Caco-2 (cell line): Measurements from ENCODE around the gene RRAGD. TPM values are rescaled to one million over a fixed set of nuclear protein-coding genes. Genes with fewer than 3 reads are reported as not detected.

Experiments
- BruUV-seq: library from RNA; stranded (reverse); fragments of 400-500 nt; replicated peaks from 2 replicates; lab custom pipeline; 2021; lab: Mats Ljungman, UMichigan
- CTCF ChIA-PET: fragments of 300-600 bp; sonication (Branson Sonifier 250); formaldehyde crosslinking; loops from one replicate; lab custom pipeline; 2022; ENCODE audit warnings: antibody characterized with exemption; lab: Charles Lee
- POLR2A ChIA-PET: fragments of 300-600 bp; sonication (Branson Sonifier 250); formaldehyde crosslinking; loops from one replicate; lab custom pipeline; 2022; ENCODE audit warnings: antibody characterized with exemption; lab: Charles Lee
- DNase-seq, 2 experiments: peaks; one replicate each; pipeline versions ENCODE4 v3.0.0 to v3.0.0-alpha.2; 2020 to 2022
- H3K27me3 ChIP-seq: replicated peaks from 2 replicates; pipeline ENCODE4 v1.6.0; 2011; ENCODE audit warnings: low read length; ENCODE audit not compliant: control insufficient read depth, insufficient read depth
- H3K36me3 ChIP-seq: 2 replicates; pipeline ENCODE4 v1.5.1; 2011; ENCODE audit warnings: low read length; ENCODE audit not compliant: control insufficient read depth, insufficient read depth
- H3K4me1 ChIP-seq: fragments of 250-450 bp; sonication (Bioruptor Pico); 2 replicates; pipeline ENCODE4 v1.5.1; 2020; ENCODE audit warnings: mild to moderate bottlenecking
- H3K4me3 ChIP-seq: 2 replicates; pipeline ENCODE4 v1.5.1; 2011; ENCODE audit warnings: low read depth, mild to moderate bottlenecking, control low read depth, low read length
- H3K9me3 ChIP-seq: fragments of 250-450 bp; sonication (Bioruptor Pico); 2 replicates; pipeline ENCODE4 v1.5.1; 2020; ENCODE audit warnings: mild to moderate bottlenecking, moderate library complexity
- H3K27ac Mint-ChIP-seq: one replicate; pipeline ENCODE4 v1.8.0; 2022; ENCODE audit warnings: mixed read lengths; ENCODE audit not compliant: unreplicated experiment
- H3K27me3 Mint-ChIP-seq: one replicate; pipeline ENCODE4 v1.8.0; 2022; ENCODE audit warnings: mixed read lengths; ENCODE audit not compliant: insufficient read depth, unreplicated experiment
- H3K36me3 Mint-ChIP-seq: one replicate; pipeline ENCODE4 v1.8.0; 2022; ENCODE audit warnings: mild to moderate bottlenecking, mixed read lengths; ENCODE audit not compliant: insufficient read depth, unreplicated experiment
- H3K4me1 Mint-ChIP-seq: one replicate; pipeline ENCODE4 v1.8.0; 2022; ENCODE audit warnings: low read depth, mixed read lengths; ENCODE audit not compliant: unreplicated experiment
- H3K4me3 Mint-ChIP-seq: one replicate; pipeline ENCODE4 v1.8.0; 2022; ENCODE audit warnings: mild to moderate bottlenecking, moderate library complexity, mixed read lengths; ENCODE audit not compliant: unreplicated experiment
- H3K9me3 Mint-ChIP-seq: one replicate; pipeline ENCODE4 v1.8.0; 2022; ENCODE audit warnings: mixed read lengths; ENCODE audit not compliant: unreplicated experiment
- intact Hi-C: fragments of 100-400 bp; cut with micrococcal nuclease; formaldehyde crosslinking; loops from one replicate; pipeline ENCODE4 v1.10.0; 2022; ENCODE audit not compliant: unreplicated experiment
- total RNA-seq: library from RNA; stranded (reverse); gene quantifications from 2 replicates; pipeline ENCODE4 v1.2.3, GENCODE V29; 2022
- TF ChIP-seq, protein P1 (sequence below), 2 experiments: fragments of 200-600 bp in 1 of 2; IDR thresholded peaks; 1 replicate in 1 of 2; 2 replicates in 1 of 2; pipeline versions ENCODE4 v1.5.1 to v1.8.0; 2011 to 2022; ENCODE audit warnings: antibody characterized with exemption in 1 of 2, control low read depth in 1 of 2, inconsistent platforms in 1 of 2, low read depth in 1 of 2, low read length in 1 of 2, mild to moderate bottlenecking in 1 of 2, moderate library complexity in 1 of 2; ENCODE audit not compliant: insufficient read depth in 1 of 2, severe bottlenecking in 1 of 2, unreplicated experiment in 1 of 2

Gene RRAGD
- total RNA-seq, 1 experiment from 2014 or later, result 8.0 TPM

DNA sequence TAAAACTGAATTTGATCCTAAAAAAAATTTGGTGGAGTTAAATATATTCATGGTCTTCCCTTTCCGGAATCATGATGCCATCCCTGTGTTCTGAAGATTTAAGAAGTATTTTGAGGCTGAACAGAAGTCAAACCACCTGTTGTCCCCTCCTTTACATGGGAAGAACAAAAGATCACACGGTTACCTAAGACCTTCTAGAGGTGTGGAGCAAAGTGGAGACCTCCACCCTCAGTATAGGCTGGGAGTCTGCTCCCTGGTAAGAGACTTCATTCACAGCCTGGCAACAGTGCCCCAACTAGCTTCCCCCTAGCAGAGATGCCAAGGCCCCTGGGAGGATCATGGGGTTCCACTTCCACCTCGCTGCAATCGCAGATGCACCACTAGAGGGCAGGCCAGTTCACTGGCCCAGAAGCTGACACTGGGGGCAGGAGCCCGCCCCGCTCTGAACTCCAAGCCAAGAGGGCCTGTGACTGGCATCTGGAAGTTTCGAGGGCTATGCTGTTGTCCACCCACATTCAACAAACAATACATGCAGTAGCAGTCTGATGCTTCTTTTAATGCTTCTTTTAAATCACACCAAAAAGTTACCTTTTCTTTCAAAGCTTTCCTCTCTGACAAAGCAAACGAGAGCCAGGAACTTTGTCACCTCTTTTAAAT, 40.1 kb downstream of the RRAGD start:
- Mint-ChIP-seq H3K4me1 (no peaks in the 10 kb centered on the region), H3K27ac (no peak overlapping the region), H3K36me3 (no peaks in the 10 kb centered on the region), H3K9me3 (no peaks in the 10 kb centered on the region), H3K27me3 (no peaks in the 10 kb centered on the region), H3K4me3 (no peak overlapping the region)
- Histone ChIP-seq H3K4me1 (no peaks in the 10 kb centered on the region), H3K9me3 (no peaks in the 10 kb centered on the region), H3K4me3 (no peak overlapping the region), H3K27me3 (no peaks in the 10 kb centered on the region), H3K36me3 (no peaks in the 10 kb centered on the region)
- intact Hi-C loops, result loop anchor here (1.0 to 2.0 kb wide), 2 partner anchors 227 to 238 kb away; no protein-coding TSS in a partner anchor
- no TSS peak for BruUV-seq
- CTCF ChIA-PET, result interaction anchor here (0.5 to 1.2 kb wide), 8 partner anchors 9 to 291 kb away, joined by 3 to 9 read pairs (median 4); partner anchors contain the start of gene PNRC1
- peak; percentile 56 to 81 for DNase-seq
- TF ChIP-seq, protein P1, sequence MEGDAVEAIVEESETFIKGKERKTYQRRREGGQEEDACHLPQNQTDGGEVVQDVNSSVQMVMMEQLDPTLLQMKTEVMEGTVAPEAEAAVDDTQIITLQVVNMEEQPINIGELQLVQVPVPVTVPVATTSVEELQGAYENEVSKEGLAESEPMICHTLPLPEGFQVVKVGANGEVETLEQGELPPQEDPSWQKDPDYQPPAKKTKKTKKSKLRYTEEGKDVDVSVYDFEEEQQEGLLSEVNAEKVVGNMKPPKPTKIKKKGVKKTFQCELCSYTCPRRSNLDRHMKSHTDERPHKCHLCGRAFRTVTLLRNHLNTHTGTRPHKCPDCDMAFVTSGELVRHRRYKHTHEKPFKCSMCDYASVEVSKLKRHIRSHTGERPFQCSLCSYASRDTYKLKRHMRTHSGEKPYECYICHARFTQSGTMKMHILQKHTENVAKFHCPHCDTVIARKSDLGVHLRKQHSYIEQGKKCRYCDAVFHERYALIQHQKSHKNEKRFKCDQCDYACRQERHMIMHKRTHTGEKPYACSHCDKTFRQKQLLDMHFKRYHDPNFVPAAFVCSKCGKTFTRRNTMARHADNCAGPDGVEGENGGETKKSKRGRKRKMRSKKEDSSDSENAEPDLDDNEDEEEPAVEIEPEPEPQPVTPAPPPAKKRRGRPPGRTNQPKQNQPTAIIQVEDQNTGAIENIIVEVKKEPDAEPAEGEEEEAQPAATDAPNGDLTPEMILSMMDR (IDR thresholded peaks at IDR 0.05; ENCODE audit: insufficient read depth in 1 of 2, low read depth in 1 of 2, low read length in 1 of 2, severe bottlenecking in 1 of 2, unreplicated experiment in 1 of 2), result peak; percentile 91 to 97
- POLR2A ChIA-PET, result no interaction called here

DNA sequence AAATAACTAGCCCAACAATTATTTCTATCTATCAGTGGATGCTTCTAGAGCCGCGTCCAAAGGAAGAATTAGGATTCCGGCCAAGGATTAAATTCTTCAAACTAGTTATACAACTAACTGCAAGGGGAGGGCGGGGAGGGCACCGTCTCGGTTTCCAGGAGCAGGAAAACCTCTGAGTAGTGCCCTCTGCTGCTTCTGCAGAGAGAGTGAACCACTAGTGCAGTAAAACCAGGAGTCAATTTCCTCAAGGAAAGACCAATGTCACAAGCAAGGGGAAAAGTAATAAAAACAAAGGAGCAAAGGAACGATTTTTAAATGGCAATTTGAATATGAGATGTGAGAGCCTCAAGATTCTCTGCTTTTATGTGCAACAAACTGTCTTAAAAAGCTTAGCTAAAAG, 43.1 kb downstream of the RRAGD start:
- ChIA-PET CTCF (no interaction called here), POLR2A (no interaction called here)
- Histone ChIP-seq H3K36me3 (no peaks in the 10 kb centered on the region), H3K4me3 (no peak overlapping the region), H3K4me1 (no peaks in the 10 kb centered on the region), H3K27me3 (no peaks in the 10 kb centered on the region), H3K9me3 (no peaks in the 10 kb centered on the region)
- Mint-ChIP-seq H3K27me3 (no peaks in the 10 kb centered on the region), H3K4me3 (no peak overlapping the region), H3K27ac (no peak overlapping the region), H3K9me3 (no peaks in the 10 kb centered on the region), H3K4me1 (no peaks in the 10 kb centered on the region), H3K36me3 (no peaks in the 10 kb centered on the region)
- no TSS peak for BruUV-seq
- DNase-seq, result peak; percentile 31 to 40
- intact Hi-C loops, result loop anchor here (1.0 to 2.0 kb wide), 4 partner anchors 58 to 386 kb away; no protein-coding TSS in a partner anchor
- TF ChIP-seq, protein P1 (IDR thresholded peaks at IDR 0.05; ENCODE audit: insufficient read depth in 1 of 2, low read depth in 1 of 2, low read length in 1 of 2, severe bottlenecking in 1 of 2, unreplicated experiment in 1 of 2), result peak; percentile 44 to 69

DNA sequence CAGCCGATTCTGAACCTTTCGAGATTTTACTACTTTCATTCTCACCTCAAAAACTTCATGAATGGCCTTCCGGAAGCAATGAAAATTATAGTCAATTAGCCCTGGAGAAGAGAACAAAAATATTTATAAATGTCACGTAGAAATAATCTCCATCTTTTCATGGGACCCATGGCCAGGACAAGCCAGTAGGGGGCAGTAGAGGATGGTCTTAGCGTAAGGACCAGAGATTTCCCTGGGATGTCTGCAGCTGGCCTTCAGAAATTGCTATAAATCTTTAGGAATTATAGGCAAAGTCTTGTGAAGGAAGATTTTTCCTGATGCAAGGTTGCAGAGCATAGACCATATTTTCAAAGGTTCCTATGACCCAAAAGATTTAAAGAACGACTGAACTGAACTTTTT, 44.0 kb downstream of the RRAGD start:
- no peaks in the 10 kb centered on the region for H3K9me3 Mint-ChIP-seq
- Histone ChIP-seq H3K27me3 (no peaks in the 10 kb centered on the region), H3K9me3 (no peaks in the 10 kb centered on the region), H3K4me3 (no peak overlapping the region), H3K36me3 (no peaks in the 10 kb centered on the region), H3K4me1 (no peaks in the 10 kb centered on the region)
- intact Hi-C loops, result loop anchor here (1.0 to 2.0 kb wide), 3 partner anchors 242 to 385 kb away; no protein-coding TSS in a partner anchor
- no TSS peak for BruUV-seq
- CTCF ChIA-PET, result interaction anchor here (0.6 to 1.4 kb wide), 2 partner anchors 16 to 59 kb away, joined by 3 read pairs; no protein-coding TSS in a partner anchor
- POLR2A ChIA-PET, result interaction anchor here (0.7 kb wide), 1 partner anchor 15 kb away, joined by 3 read pairs; the partner anchor contains the start of gene UBE2J1
- TF ChIP-seq, protein P1 (IDR thresholded peaks at IDR 0.05; ENCODE audit: insufficient read depth in 1 of 2, low read depth in 1 of 2, low read length in 1 of 2, severe bottlenecking in 1 of 2, unreplicated experiment in 1 of 2), result peak; percentile 62 to 68
- H3K4me1 Mint-ChIP-seq, result no peaks in the 10 kb centered on the region
- no peaks in the 10 kb centered on the region for H3K27me3 Mint-ChIP-seq
- DNase-seq, result peak in 1 of 2 experiments; percentile 66
- H3K36me3 Mint-ChIP-seq, result no peaks in the 10 kb centered on the region
- H3K27ac Mint-ChIP-seq, result no peak overlapping the region
- no peak overlapping the region for H3K4me3 Mint-ChIP-seq
